ES-I3 (cell line): ENCODE measurements around the gene PPARG.
"Not testable (repeated sequence)": the region's sequence is repeated elsewhere in the genome, so short reads cannot be mapped to it uniquely, and the experiment has no call there.

Experiments used
- H3K36me3 ChIP-seq: 2 replicates; pipeline ENCODE4 v1.6.1; 2013; ENCODE audit warnings: mild to moderate bottlenecking, low read length, control low read depth, moderate library complexity; ENCODE audit not compliant: insufficient read depth
- H3K4me1 ChIP-seq: 2 replicates; pipeline ENCODE4 v1.6.1; 2013; ENCODE audit warnings: mild to moderate bottlenecking, control low read depth, low read length; ENCODE audit not compliant: insufficient read depth
- H3K9ac ChIP-seq: 2 replicates; pipeline ENCODE4 v1.6.1; 2013; ENCODE audit warnings: low read depth, mild to moderate bottlenecking, low read length, moderate library complexity
- H3K9me3 ChIP-seq: 2 replicates; pipeline ENCODE4 v1.6.1; 2013; ENCODE audit warnings: mild to moderate bottlenecking, low read length, moderate library complexity; ENCODE audit not compliant: control insufficient read depth, insufficient read depth

Gene PPARG

GRCh38 chr3:12443781-12444522 is 155.1 kb downstream of the PPARG start:
- H3K9ac ChIP-seq: no peak overlapping the region
- peaks cover 12% of the 10 kb centered on the region; the same call in 1 of the 2 replicates for H3K4me1 ChIP-seq
- H3K9me3 ChIP-seq: no peaks in the 10 kb centered on the region
- H3K36me3 ChIP-seq: no peaks in the 10 kb centered on the region

GRCh38 chr3:12444582-12445471 is 156.0 kb downstream of the PPARG start:
- H3K9me3 ChIP-seq: no peaks in the 10 kb centered on the region
- peak overlapping the region; percentile 14; the same call in 1 of the 2 replicates for H3K9ac ChIP-seq
- peaks cover 12% of the 10 kb centered on the region; the same call in 1 of the 2 replicates for H3K4me1 ChIP-seq
- no peaks in the 10 kb centered on the region for H3K36me3 ChIP-seq

GRCh38 chr3:12445523-12446240 is 156.8 kb downstream of the PPARG start:
- Histone ChIP-seq H3K9me3 (no peaks in the 10 kb centered on the region), H3K9ac (no peak overlapping the region), H3K4me1 (peaks cover 12% of the 10 kb centered on the region; the same call in 1 of the 2 replicates), H3K36me3 (no peaks in the 10 kb centered on the region)

GRCh38 chr3:12446298-12446697 is 157.4 kb downstream of the PPARG start:
- Histone ChIP-seq H3K9ac (no peak overlapping the region), H3K36me3 (no peaks in the 10 kb centered on the region), H3K4me1 (peaks cover 9% of the 10 kb centered on the region; the same call in 1 of the 2 replicates), H3K9me3 (no peaks in the 10 kb centered on the region)

- Histone ChIP-seq H3K36me3 (no peaks in the 10 kb centered on the region), H3K9ac (no peak overlapping the region), H3K4me1 (peaks cover 5% of the 10 kb centered on the region; the same call in 1 of the 2 replicates), H3K9me3 (no peaks in the 10 kb centered on the region)
Observed at GRCh38 chr3:12447075-12447474, 158.2 kb downstream of the PPARG start.

- not testable (repeated sequence) for H3K36me3 ChIP-seq, H3K9ac ChIP-seq, H3K4me1 ChIP-seq, H3K9me3 ChIP-seq
Observed at GRCh38 chr3:12448404-12449202, 159.7 kb downstream of the PPARG start.

- Histone ChIP-seq H3K9ac (no peak overlapping the region), H3K9me3 (no peaks in the 10 kb centered on the region), H3K4me1 (peaks cover under 1% of the 10 kb centered on the region; the same call in 1 of the 2 replicates), H3K36me3 (no peaks in the 10 kb centered on the region)
Observed at GRCh38 chr3:12449889-12450682, 161.2 kb downstream of the PPARG start.

GRCh38 chr3:12451481-12451880 is 162.6 kb downstream of the PPARG start:
- H3K9me3 ChIP-seq: no peaks in the 10 kb centered on the region
- H3K36me3 ChIP-seq: no peaks in the 10 kb centered on the region
- H3K4me1 ChIP-seq: no peaks in the 10 kb centered on the region
- no peak overlapping the region for H3K9ac ChIP-seq

- H3K36me3 ChIP-seq: no peaks in the 10 kb centered on the region
- no peaks in the 10 kb centered on the region for H3K9me3 ChIP-seq
- H3K4me1 ChIP-seq: no peaks in the 10 kb centered on the region
- H3K9ac ChIP-seq: no peak overlapping the region
Observed at GRCh38 chr3:12451960-12452359, 163.1 kb downstream of the PPARG start.

- Histone ChIP-seq H3K9ac (no peak overlapping the region), H3K36me3 (no peaks in the 10 kb centered on the region), H3K9me3 (no peaks in the 10 kb centered on the region), H3K4me1 (no peaks in the 10 kb centered on the region)
Observed at GRCh38 chr3:12452361-12453330, 163.8 kb downstream of the PPARG start.

GRCh38 chr3:12454076-12454815 is 165.4 kb downstream of the PPARG start:
- no peaks in the 10 kb centered on the region for H3K36me3 ChIP-seq
- H3K9ac ChIP-seq: no peak overlapping the region
- H3K4me1 ChIP-seq: no peaks in the 10 kb centered on the region
- no peaks in the 10 kb centered on the region for H3K9me3 ChIP-seq

- no peaks in the 10 kb centered on the region for H3K9me3 ChIP-seq
Observed at GRCh38 chr3:12454816-12455121, 165.9 kb downstream of the PPARG start.

More at GRCh38 chr3:12454816-12455121, 165.9 kb downstream of the PPARG start:
- no peaks in the 10 kb centered on the region for H3K36me3 ChIP-seq
- no peak overlapping the region for H3K9ac ChIP-seq
- no peaks in the 10 kb centered on the region for H3K4me1 ChIP-seq
